Right lobe of liver (tissue), 4 donors: ENCODE results near the gene BPIFB1.

Source experiments
- CTCF ChIP-seq, 4 donors: fragments of 200-600 bp in 3 of 4; fragments of 450-650 bp in 1 of 4; IDR thresholded peaks; one replicate each; pipeline versions ENCODE4 v1.5.1 to v1.8.0; 2016 to 2022; ENCODE audit warnings: antibody characterized with exemption in 4 of 4, mild to moderate bottlenecking in 2 of 4
- POLR2A ChIP-seq: fragments of 450-650 bp; IDR thresholded peaks from one replicate; pipeline ENCODE4 v1.6.1; 2017; ENCODE audit warnings: antibody characterized with exemption, mild to moderate bottlenecking
- donor health status: DM: no; HTN: no; CAD: no.
- donor health status: DM: no; HTN: no; CAD: no.
- donor health status: DM: no; HTN: yes; CAD: no.

DNA sequence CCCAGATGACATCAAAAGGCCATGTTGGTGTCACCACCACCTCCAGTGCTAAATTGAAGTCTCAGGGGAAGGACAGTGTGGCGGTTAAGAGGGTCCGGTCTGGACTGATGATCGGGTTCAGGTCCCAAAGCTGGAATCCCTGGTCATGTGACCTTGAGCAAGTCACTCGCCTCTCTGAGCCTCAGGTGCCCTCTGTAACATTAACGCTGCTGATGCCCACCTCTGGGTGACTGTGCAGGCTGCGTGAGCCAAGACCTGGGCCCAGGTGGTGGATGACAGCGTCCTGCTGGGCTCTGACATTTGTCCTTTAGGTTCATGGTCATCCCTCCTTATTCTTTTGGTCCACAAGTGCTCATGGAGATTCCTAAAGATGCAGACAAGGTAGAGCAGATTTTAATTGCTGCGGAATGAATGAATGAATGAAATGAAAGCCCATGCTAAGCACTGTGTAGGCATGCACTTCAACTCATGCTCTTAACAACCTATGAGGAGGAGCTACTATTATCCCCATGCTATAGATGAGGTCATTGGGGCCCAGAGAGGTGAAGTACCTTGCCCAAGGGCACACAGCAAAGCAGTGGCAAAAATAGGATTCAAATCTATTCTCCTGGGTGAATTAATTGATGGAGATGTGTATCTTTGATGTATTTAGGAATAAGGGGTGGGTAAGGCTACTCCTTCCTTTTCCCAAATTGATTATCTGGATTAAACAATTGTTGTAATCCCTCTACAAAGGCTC, 649 bp upstream of the BPIFB1 start:
- TF ChIP-seq CTCF (IDR thresholded peaks at IDR 0.05) (no peak), POLR2A (no peak)
